ENCODE measurements around the gene ZSCAN22.

DNA sequence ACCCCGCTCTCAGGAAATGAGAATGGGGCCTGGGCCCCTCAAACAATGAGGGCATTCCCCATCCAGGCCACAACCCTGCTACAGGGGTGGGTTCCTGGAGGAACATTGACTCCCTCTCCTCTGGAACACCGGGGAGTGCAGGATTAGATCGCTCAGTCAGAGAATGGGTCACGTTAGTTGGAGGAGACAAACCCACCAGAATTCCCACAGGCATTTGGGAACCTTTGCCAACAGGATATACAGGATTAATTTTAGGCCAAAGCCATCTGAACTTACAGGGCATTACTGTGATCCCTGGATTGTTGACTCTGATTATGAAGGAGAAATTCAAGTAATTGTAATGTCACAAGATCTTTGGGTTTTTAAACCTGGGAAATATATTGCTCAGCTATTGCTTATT lies 19.1 kb upstream of the ZSCAN22 start:
- no peak for TF ChIP-seq POLR2A (IDR thresholded peaks at IDR 0.05; ENCODE audit: low read length)
- TF ChIP-seq GATA1 (IDR thresholded peaks at IDR 0.05; ENCODE audit: low read depth, low read length) = no peak

Measured in erythroblast (primary cell).